Right lobe of liver (tissue), 6 donors: ENCODE results near the gene DIDO1. TPM values are rescaled to one million over a fixed set of nuclear protein-coding genes. Genes with fewer than 3 reads are reported as not detected.

ENCODE experiments used
- ATAC-seq, 4 donors: fragments of 200-7000 bp; cut with Tn5 transposase; one replicate each; pipeline ENCODE4 v1.9.1; 2020; ENCODE audit warnings: mild to moderate bottlenecking in 4 of 4, moderate library complexity in 4 of 4
- DNase-seq, 3 donors: peaks; one replicate each; pipeline ENCODE4 v3.0.0-alpha.2; 2020
- H3K27ac ChIP-seq, 3 donors: fragments of 200-600 bp; one replicate each; pipeline ENCODE4 v1.8.0; 2022
- H3K27me3 ChIP-seq, 2 donors: fragments of 200-600 bp; one replicate each; pipeline ENCODE4 v1.8.0; 2022
- H3K36me3 ChIP-seq, 4 donors: fragments of 200-600 bp; sonication (generic) in 1 of 4; one replicate each; pipeline versions ENCODE4 v1.5.1 to v1.8.0; 2017 to 2022; ENCODE audit warnings: control low read depth in 1 of 4
- H3K4me1 ChIP-seq, 4 donors: fragments of 200-600 bp; sonication (generic) in 1 of 4; one replicate each; pipeline versions ENCODE4 v1.5.1 to v1.8.0; 2017 to 2022; ENCODE audit warnings: control low read depth in 1 of 4
- H3K4me3 ChIP-seq, 3 donors: fragments of 200-600 bp; one replicate each; pipeline ENCODE4 v1.8.0; 2022
- H3K9me3 ChIP-seq, 4 donors: fragments of 200-600 bp; sonication (generic) in 1 of 4; one replicate each; pipeline versions ENCODE4 v1.5.1 to v1.8.0; 2017 to 2022; ENCODE audit warnings: control low read depth in 1 of 4
- POLR2A ChIP-seq: fragments of 450-650 bp; IDR thresholded peaks from one replicate; pipeline ENCODE4 v1.6.1; 2017; ENCODE audit warnings: antibody characterized with exemption, mild to moderate bottlenecking
- WGBS: methylation state at CpG from one replicate; pipeline ENCODE4 v1.1.6; 2018; ENCODE audit warnings: low coverage, low lambda C conversion rate; ENCODE audit not compliant: insufficient coverage; ENCODE audit errors: missing lambda C conversion rate; 5-methylcytosine and 5-hydroxymethylcytosine counted together
- intact Hi-C, 2 donors: fragments of 100-400 bp; cut with DNase I; formaldehyde crosslinking; loops; one replicate each; pipeline versions ENCODE4 v1.11.2 to v1.14.1; 2022
- total RNA-seq, 6 experiments: library from RNA; depleted of rRNA in 2 of 6; stranded (reverse); fragments of >200 nt in 2 of 6; fragmentation: NEBNext Ultra II Directional in 3 of 6; extraction: Animal tissue kit (Norgen Biotek cat#: 25700) in 3 of 6; gene quantifications; one replicate each; pipeline versions ENCODE4 v1.1.0 to v1.2.4, GENCODE V29; 2016 to 2023
- TF ChIP-seq, protein P1 (sequence below), 4 donors: fragments of 200-600 bp in 3 of 4; fragments of 450-650 bp in 1 of 4; IDR thresholded peaks; one replicate each; pipeline versions ENCODE4 v1.5.1 to v1.8.0; 2016 to 2022; ENCODE audit warnings: antibody characterized with exemption in 4 of 4, mild to moderate bottlenecking in 2 of 4
- donor health status: DM: no; HTN: yes; CAD: no.
- donor health status: DM: no; HTN: no; CAD: no.
- donor health status: DM: no; HTN: no; CAD: no.
- donor health status: DM: no; HTN: yes; CAD: no.
- donor health status: DM: no; HTN: yes; CAD: no.

DIDO1 gene
- total RNA-seq, 6 experiments from 2014 or later: 18.3 to 28.1 (median 21.1) TPM

DNA sequence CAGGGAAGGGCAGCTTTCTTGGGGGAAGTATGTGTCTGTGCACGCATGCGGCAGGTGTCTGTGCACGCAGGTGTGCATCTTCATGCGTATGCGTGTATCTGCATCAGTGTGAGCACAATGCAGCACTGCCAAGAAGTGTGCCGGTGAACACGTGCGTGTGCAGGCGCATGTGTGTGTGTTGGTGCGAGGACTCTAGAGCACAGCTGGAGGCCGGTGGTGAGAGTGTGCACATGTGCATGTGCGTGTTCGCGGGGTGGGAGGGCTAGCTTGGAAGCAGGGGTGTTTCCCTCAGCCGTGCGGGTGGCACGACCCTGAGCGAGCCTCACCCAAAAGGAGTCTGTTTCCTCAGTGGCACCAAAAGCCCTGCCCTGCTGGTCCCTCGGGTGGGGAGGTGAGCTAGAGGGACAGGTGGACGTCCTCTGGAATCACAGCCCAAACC, 33.7 kb upstream of the DIDO1 start:
- TF ChIP-seq POLR2A: no peak
- TF ChIP-seq, protein P1, sequence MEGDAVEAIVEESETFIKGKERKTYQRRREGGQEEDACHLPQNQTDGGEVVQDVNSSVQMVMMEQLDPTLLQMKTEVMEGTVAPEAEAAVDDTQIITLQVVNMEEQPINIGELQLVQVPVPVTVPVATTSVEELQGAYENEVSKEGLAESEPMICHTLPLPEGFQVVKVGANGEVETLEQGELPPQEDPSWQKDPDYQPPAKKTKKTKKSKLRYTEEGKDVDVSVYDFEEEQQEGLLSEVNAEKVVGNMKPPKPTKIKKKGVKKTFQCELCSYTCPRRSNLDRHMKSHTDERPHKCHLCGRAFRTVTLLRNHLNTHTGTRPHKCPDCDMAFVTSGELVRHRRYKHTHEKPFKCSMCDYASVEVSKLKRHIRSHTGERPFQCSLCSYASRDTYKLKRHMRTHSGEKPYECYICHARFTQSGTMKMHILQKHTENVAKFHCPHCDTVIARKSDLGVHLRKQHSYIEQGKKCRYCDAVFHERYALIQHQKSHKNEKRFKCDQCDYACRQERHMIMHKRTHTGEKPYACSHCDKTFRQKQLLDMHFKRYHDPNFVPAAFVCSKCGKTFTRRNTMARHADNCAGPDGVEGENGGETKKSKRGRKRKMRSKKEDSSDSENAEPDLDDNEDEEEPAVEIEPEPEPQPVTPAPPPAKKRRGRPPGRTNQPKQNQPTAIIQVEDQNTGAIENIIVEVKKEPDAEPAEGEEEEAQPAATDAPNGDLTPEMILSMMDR (IDR thresholded peaks at IDR 0.05): no peak
- Histone ChIP-seq H3K4me3 (no peak overlapping the region), H3K27ac (no peak overlapping the region), H3K4me1 (peaks cover 0 to 13% (median 6%) of the 10 kb centered on the region in 4 donors), H3K9me3 (no peaks in the 10 kb centered on the region), H3K36me3 (peaks cover 0 to 55% (median 23%) of the 10 kb centered on the region in 4 donors), H3K27me3 (no peaks in the 10 kb centered on the region)
- 100% methylated on average over 2 of the region's 20 CpGs for WGBS
- DNase-seq (no peak), ATAC-seq (no peak)
- intact Hi-C loops: loop anchor here in 1 of 2 donors (10.0 kb wide), 1 partner anchor 55 kb away; no protein-coding TSS in a partner anchor

- DNase-seq: peak in 1 of 3 donors; percentile 50
- Histone ChIP-seq H3K4me3 (no peak overlapping the region), H3K27me3 (no peaks in the 10 kb centered on the region), H3K36me3 (peaks cover 0 to 51% (median 22%) of the 10 kb centered on the region in 4 donors), H3K4me1 (peaks cover 0 to 20% (median 6%) of the 10 kb centered on the region in 4 donors), H3K9me3 (no peaks in the 10 kb centered on the region), H3K27ac (no peak overlapping the region)
- TF ChIP-seq POLR2A: no peak
- TF ChIP-seq, protein P1 (IDR thresholded peaks at IDR 0.05): no peak
- intact Hi-C loops: no loop called here
- ATAC-seq: no peak
- 50% methylated on average over 1 of the region's 43 CpGs for WGBS
These were observed 33.0 kb upstream of the DIDO1 start for GRCh38 chr20:62959101-62959971.

- no peak for ATAC-seq
- TF ChIP-seq POLR2A: no peak
- TF ChIP-seq, protein P1 (IDR thresholded peaks at IDR 0.05): no peak
- 58% methylated on average over 3 of the region's 10 CpGs for WGBS
- Histone ChIP-seq H3K4me1 (peaks cover 0 to 25% (median 6%) of the 10 kb centered on the region in 4 donors), H3K27me3 (no peaks in the 10 kb centered on the region), H3K4me3 (no peak overlapping the region), H3K36me3 (peaks cover 0 to 43% (median 17%) of the 10 kb centered on the region in 4 donors), H3K27ac (no peak overlapping the region), H3K9me3 (no peaks in the 10 kb centered on the region)
- DNase-seq: peak in 1 of 3 donors; percentile 35
- intact Hi-C loops: no loop called here
These were observed 32.2 kb upstream of the DIDO1 start for GRCh38 chr20:62958388-62959100.

DNA sequence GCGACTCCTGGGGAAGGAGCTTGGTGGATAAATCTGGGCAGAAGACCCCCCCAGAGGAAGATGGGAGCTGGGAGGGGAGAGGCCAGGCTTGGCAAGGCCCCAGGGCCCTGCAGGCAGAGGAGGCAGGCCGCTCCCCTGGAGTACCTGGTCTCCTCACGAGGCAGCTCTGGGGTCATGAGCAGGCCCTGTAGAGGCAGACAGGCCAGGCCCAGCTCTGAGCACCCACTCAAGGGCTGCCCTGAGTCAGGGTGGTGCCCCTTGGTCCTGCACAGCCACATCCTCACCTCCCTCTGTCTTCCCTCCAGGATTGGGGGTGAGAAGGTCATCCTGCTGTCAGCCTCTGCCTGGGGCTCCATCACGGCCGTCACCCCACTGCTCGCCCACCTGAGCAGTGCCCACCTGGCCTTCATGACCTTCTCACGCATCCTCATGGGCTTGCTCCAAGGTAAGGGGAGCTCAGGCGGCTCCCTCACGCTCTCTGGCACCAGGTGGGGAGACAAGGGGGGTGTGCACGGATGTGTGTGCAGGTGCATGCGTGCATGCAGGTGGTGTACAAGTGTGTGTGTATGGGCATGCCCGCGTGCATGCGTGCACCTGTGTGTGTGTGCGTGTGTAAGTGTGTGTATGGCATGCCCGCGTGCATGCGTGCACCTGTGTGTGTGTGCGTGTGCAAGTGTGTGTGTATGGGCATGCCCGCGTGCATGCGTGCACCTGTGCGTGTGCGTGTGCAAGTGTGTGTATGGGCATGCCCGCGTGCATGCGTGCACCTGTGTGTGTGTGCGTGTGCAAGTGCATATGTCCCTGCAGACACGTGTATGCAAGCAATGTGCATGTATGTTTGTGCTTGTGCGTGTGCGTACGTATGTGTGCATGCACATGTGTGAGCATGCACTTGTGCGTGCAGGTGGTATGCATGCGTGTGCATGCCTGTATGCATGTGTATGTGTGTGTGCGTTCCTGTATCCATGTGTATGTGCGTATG, 31.1 kb upstream of the DIDO1 start:
- H3K36me3 ChIP-seq: peaks cover 0 to 33% (median 11%) of the 10 kb centered on the region in 4 donors

More for the DNA sequence above, 31.1 kb upstream of the DIDO1 start:
- intact Hi-C loops: no loop called here
- TF ChIP-seq POLR2A: no peak
- no peak overlapping the region for H3K27ac ChIP-seq
- H3K9me3 ChIP-seq: no peaks in the 10 kb centered on the region
- H3K4me3 ChIP-seq: no peak overlapping the region
- DNase-seq (peak in 1 of 3 donors; percentile 58), ATAC-seq (no peak)
- 95% methylated on average over 17 of the region's 36 CpGs for WGBS
- H3K27me3 ChIP-seq: no peaks in the 10 kb centered on the region
- H3K4me1 ChIP-seq: peaks cover 0 to 32% (median 6%) of the 10 kb centered on the region in 4 donors
